PC-9 (cell line): ENCODE results near the gene ZMYND19.

ENCODE experiments used
- EZH2 ChIP-seq: fragments of 200-600 bp; sonication (generic); IDR thresholded peaks from 2 replicates; pipeline ENCODE4 v1.8.0; 2017; ENCODE audit warnings: antibody characterized with exemption, low read depth
- TF ChIP-seq, protein P1 (sequence below): fragments of 200-600 bp; sonication (generic); conservative IDR thresholded peaks from 2 replicates; pipeline ENCODE4 v1.6.1; 2017; ENCODE audit warnings: mixed run types, antibody characterized with exemption, mild to moderate bottlenecking, moderate library complexity

DNA sequence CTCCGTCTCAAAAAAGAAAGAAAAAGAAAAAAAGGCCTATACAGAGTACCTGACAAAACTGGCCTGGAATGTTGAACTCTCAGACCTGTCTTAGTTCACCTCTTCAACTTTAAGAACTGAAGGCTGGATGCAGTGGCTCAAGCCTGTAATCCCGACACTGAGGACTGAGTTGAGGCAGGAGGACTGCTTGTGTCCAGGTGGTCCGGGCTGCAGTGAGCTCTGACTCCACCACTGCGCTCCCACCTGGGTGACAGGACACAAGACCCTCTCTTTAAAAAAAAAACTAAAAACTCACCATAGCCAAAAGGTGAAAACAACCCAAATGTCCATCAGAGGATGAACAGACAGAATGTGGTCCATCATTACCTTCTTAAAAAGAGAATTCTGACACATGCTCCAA lies 32.2 kb downstream of the ZMYND19 start:
- TF ChIP-seq, protein P1, sequence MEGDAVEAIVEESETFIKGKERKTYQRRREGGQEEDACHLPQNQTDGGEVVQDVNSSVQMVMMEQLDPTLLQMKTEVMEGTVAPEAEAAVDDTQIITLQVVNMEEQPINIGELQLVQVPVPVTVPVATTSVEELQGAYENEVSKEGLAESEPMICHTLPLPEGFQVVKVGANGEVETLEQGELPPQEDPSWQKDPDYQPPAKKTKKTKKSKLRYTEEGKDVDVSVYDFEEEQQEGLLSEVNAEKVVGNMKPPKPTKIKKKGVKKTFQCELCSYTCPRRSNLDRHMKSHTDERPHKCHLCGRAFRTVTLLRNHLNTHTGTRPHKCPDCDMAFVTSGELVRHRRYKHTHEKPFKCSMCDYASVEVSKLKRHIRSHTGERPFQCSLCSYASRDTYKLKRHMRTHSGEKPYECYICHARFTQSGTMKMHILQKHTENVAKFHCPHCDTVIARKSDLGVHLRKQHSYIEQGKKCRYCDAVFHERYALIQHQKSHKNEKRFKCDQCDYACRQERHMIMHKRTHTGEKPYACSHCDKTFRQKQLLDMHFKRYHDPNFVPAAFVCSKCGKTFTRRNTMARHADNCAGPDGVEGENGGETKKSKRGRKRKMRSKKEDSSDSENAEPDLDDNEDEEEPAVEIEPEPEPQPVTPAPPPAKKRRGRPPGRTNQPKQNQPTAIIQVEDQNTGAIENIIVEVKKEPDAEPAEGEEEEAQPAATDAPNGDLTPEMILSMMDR, result no peak
- TF ChIP-seq EZH2, result no peak
